Right lobe of liver (tissue), 6 donors: ENCODE results near the gene ARHGAP8. TPM values are rescaled to one million over a fixed set of nuclear protein-coding genes. Genes with fewer than 3 reads are reported as not detected.

Source experiments
- ATAC-seq, 4 donors: fragments of 200-7000 bp; cut with Tn5 transposase; one replicate each; pipeline ENCODE4 v1.9.1; 2020; ENCODE audit warnings: mild to moderate bottlenecking in 4 of 4, moderate library complexity in 4 of 4
- DNase-seq, 3 donors: peaks; one replicate each; pipeline ENCODE4 v3.0.0-alpha.2; 2020
- H3K27ac ChIP-seq, 3 donors: fragments of 200-600 bp; one replicate each; pipeline ENCODE4 v1.8.0; 2022
- H3K27me3 ChIP-seq, 2 donors: fragments of 200-600 bp; one replicate each; pipeline ENCODE4 v1.8.0; 2022
- H3K36me3 ChIP-seq, 4 donors: fragments of 200-600 bp; sonication (generic) in 1 of 4; one replicate each; pipeline versions ENCODE4 v1.5.1 to v1.8.0; 2017 to 2022; ENCODE audit warnings: control low read depth in 1 of 4
- H3K4me1 ChIP-seq, 4 donors: fragments of 200-600 bp; sonication (generic) in 1 of 4; one replicate each; pipeline versions ENCODE4 v1.5.1 to v1.8.0; 2017 to 2022; ENCODE audit warnings: control low read depth in 1 of 4
- H3K4me3 ChIP-seq, 3 donors: fragments of 200-600 bp; one replicate each; pipeline ENCODE4 v1.8.0; 2022
- H3K9me3 ChIP-seq, 4 donors: fragments of 200-600 bp; sonication (generic) in 1 of 4; one replicate each; pipeline versions ENCODE4 v1.5.1 to v1.8.0; 2017 to 2022; ENCODE audit warnings: control low read depth in 1 of 4
- CTCF ChIP-seq, 4 donors: fragments of 200-600 bp in 3 of 4; fragments of 450-650 bp in 1 of 4; IDR thresholded peaks; one replicate each; pipeline versions ENCODE4 v1.5.1 to v1.8.0; 2016 to 2022; ENCODE audit warnings: antibody characterized with exemption in 4 of 4, mild to moderate bottlenecking in 2 of 4
- POLR2A ChIP-seq: fragments of 450-650 bp; IDR thresholded peaks from one replicate; pipeline ENCODE4 v1.6.1; 2017; ENCODE audit warnings: antibody characterized with exemption, mild to moderate bottlenecking
- WGBS: methylation state at CpG from one replicate; pipeline ENCODE4 v1.1.6; 2018; ENCODE audit warnings: low coverage, low lambda C conversion rate; ENCODE audit not compliant: insufficient coverage; ENCODE audit errors: missing lambda C conversion rate; 5-methylcytosine and 5-hydroxymethylcytosine counted together
- intact Hi-C, 2 donors: fragments of 100-400 bp; cut with DNase I; formaldehyde crosslinking; loops; one replicate each; pipeline versions ENCODE4 v1.11.2 to v1.14.1; 2022
- total RNA-seq, 6 experiments: library from RNA; depleted of rRNA in 2 of 6; stranded (reverse); fragments of >200 nt in 2 of 6; fragmentation: NEBNext Ultra II Directional in 3 of 6; extraction: Animal tissue kit (Norgen Biotek cat#: 25700) in 3 of 6; gene quantifications; one replicate each; pipeline versions ENCODE4 v1.1.0 to v1.2.4, GENCODE V29; 2016 to 2023
- donor health status: DM: no; HTN: yes; CAD: no.
- donor health status: DM: no; HTN: no; CAD: no.
- donor health status: DM: no; HTN: no; CAD: no.
- donor health status: DM: no; HTN: yes; CAD: no.
- donor health status: DM: no; HTN: yes; CAD: no.

ARHGAP8 gene
- total RNA-seq, 6 experiments from 2014 or later, result 0.49 to 1.0 (median 0.61) TPM; not detected in 1

GRCh38 chr22:44780876-44781449, 28.6 kb downstream of the ARHGAP8 start:
- intact Hi-C loops, result no loop called here
- Histone ChIP-seq H3K27ac (no peak overlapping the region), H3K4me1 (no peaks in the 10 kb centered on the region), H3K4me3 (no peak overlapping the region), H3K27me3 (no peaks in the 10 kb centered on the region), H3K36me3 (no peaks in the 10 kb centered on the region), H3K9me3 (no peaks in the 10 kb centered on the region)
- TF ChIP-seq POLR2A, result no peak
- no peak for TF ChIP-seq CTCF (IDR thresholded peaks at IDR 0.05)
- no peak for DNase-seq
- ATAC-seq, result no peak
- 60% methylated on average over 6 of the region's 17 CpGs for WGBS

- no peaks in the 10 kb centered on the region for H3K27me3 ChIP-seq
- intact Hi-C loops, result no loop called here
- no peaks in the 10 kb centered on the region for H3K4me1 ChIP-seq
- ATAC-seq, result peak in 1 of 4 donors; percentile 10
- H3K9me3 ChIP-seq, result no peaks in the 10 kb centered on the region
- H3K27ac ChIP-seq, result no peak overlapping the region
- 54% methylated on average over 7 of the region's 17 CpGs for WGBS
- H3K36me3 ChIP-seq, result no peaks in the 10 kb centered on the region
- DNase-seq, result no peak
- TF ChIP-seq CTCF (IDR thresholded peaks at IDR 0.05) (no peak), POLR2A (no peak)
- no peak overlapping the region for H3K4me3 ChIP-seq
Measured at GRCh38 chr22:44782363-44782963, 30.1 kb downstream of the ARHGAP8 start.

DNA sequence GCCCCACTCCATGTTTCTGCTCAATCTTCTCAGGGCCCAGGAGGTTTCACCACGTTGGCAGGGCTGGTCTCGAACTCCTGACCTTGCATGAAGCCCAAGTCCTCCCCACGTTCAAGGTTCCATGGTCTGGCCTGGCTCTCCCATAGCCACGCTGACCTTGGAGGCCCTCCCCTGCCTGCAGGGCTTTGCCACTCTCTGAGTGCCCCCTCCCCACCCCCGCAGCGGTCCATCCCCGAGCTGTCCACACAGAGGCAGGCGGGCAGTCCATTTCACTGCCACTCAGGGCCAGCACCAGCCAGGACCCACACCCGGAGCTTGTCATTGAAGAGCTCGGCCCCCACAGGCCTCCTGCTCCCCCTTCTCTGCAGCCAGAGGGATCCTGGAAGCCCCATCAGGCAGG, 30.7 kb downstream of the ARHGAP8 start:
- no peak for DNase-seq
- H3K4me3 ChIP-seq, result no peak overlapping the region
- TF ChIP-seq POLR2A (no peak), CTCF (IDR thresholded peaks at IDR 0.05) (no peak)
- no peaks in the 10 kb centered on the region for H3K4me1 ChIP-seq
- no peaks in the 10 kb centered on the region for H3K9me3 ChIP-seq
- H3K36me3 ChIP-seq, result no peaks in the 10 kb centered on the region
- peak in 1 of 4 donors; percentile 18 for ATAC-seq
- WGBS, result 52% methylated on average over 6 of the region's 10 CpGs
- H3K27me3 ChIP-seq, result no peaks in the 10 kb centered on the region
- no peak overlapping the region for H3K27ac ChIP-seq
- intact Hi-C loops, result no loop called here

DNA sequence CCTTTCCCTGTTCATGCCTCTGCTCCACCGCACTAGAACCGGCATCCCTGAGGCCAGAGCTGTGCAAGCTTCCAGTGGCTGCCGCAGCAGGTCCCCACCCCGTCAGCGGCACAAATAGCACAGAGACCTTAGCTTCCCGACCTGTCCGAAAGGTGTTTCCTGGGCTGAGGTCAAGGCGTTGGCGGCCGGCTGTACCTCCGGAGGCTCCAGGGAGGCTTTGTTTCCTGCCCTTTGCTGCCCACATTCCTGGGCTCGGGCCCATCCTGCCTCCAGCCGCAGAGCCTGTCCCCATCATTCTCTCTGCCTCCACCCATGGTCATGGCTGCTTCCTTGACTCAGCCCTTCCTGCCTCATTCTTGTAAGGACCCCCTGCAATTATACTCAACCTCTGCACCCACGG, 31.2 kb downstream of the ARHGAP8 start:
- TF ChIP-seq CTCF (IDR thresholded peaks at IDR 0.05) (no peak), POLR2A (no peak)
- Histone ChIP-seq H3K9me3 (no peaks in the 10 kb centered on the region), H3K36me3 (no peaks in the 10 kb centered on the region), H3K4me3 (no peak overlapping the region), H3K27ac (no peak overlapping the region), H3K4me1 (no peaks in the 10 kb centered on the region), H3K27me3 (no peaks in the 10 kb centered on the region)
- ATAC-seq (peak in 1 of 4 donors; percentile 15), DNase-seq (no peak)
- WGBS, result 7% methylated on average over 4 of the region's 14 CpGs
- intact Hi-C loops, result no loop called here
